ENCODE measurements around the gene PDE2A. TPM values are rescaled to one million over a fixed set of nuclear protein-coding genes. Genes with fewer than 3 reads are reported as not detected.
A peak's percentile ranks its signal among the peaks of the same experiment; 100 is the strongest.

Gene PDE2A
- total and polyA plus RNA-seq, 2 of the 4 experiments (the other 2 are of a cell fraction): 0.02 TPM; not detected in 1

DNA sequence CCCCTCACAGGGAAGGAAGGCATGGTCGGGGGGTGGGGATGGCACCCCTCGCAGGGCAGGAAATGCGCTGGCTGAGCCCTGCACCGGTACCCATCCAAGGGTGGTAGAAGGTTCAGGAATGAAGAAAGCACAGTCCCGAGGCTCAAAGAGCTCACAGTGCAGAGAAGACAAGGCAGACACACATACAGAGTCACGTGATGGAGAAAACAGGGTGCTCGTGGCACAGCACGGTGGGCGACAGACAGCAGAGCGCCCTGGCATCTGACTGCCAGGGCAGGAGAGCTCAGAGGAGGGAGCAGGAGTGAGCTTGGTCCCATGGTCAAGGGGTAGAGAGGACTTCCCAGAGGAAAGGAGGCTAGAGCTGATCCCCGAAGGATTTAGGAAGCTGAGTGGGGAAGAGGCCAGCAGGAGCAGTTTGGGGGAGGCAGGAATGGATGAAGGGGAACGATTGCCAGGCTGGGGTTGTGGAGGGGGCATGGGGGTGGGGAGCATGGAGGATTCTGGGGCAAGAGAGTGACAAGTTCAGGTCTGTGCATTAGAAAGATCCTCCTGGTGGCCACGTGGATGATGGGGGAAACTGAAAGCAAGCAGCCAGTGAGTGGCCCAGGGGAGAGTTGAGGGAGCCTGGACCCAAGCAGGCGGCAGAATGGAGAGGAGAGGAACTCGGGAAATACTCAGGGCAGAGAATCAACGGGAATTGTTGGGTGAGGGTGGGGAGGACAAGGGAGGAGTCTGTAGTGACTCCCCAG lies 43.9 kb downstream of the PDE2A start:
- Histone ChIP-seq H3K27me3 (ENCODE audit: control insufficient read depth, insufficient read depth, low read length) (peaks cover 69% of the 10 kb centered on the region), H2BK15ac (ENCODE audit: low read depth, low read length) (no peak overlapping the region), H3K4ac (ENCODE audit: low read depth, low read length) (no peak overlapping the region), H2AK5ac (ENCODE audit: low read depth, low read length) (no peak overlapping the region), H3K27ac (ENCODE audit: insufficient read depth, low read length) (no peak overlapping the region), H3K23ac (ENCODE audit: low read depth, low read length) (no peak overlapping the region), H2BK20ac (ENCODE audit: low read depth, low read length) (no peak overlapping the region), H3K79me1 (ENCODE audit: low read depth in 1 of 2, low read length in 2 of 2) (no peaks in the 10 kb centered on the region), H3K4me3 (ENCODE audit: insufficient read depth, low read depth, low read length) (no peak overlapping the region), H3K9me3 (ENCODE audit: control insufficient read depth, insufficient read depth, low read length) (peaks cover 3% of the 10 kb centered on the region; the same call in 1 of the 2 replicates), H3K56ac (ENCODE audit: extremely low read depth, insufficient read depth, low read length) (no peak overlapping the region), H2AFZ (replicated peaks; ENCODE audit: low read length, poor library complexity) (no peak overlapping the region), H3K9ac (ENCODE audit: low read depth, low read length) (no peak overlapping the region), H2BK120ac (ENCODE audit: low read depth, low read length) (no peak overlapping the region), H4K5ac (ENCODE audit: low read depth, low read length) (no peak overlapping the region), H3K18ac (ENCODE audit: low read depth, low read length) (no peak overlapping the region), H4K20me1 (ENCODE audit: insufficient read depth, low read length) (no peaks in the 10 kb centered on the region; the same call in 1 of the 2 replicates), H3K9me1 (ENCODE audit: insufficient read depth, low read length) (no peaks in the 10 kb centered on the region), H3K14ac (replicated peaks; ENCODE audit: low read depth, low read length) (no peak overlapping the region), H3K4me1 (ENCODE audit: control insufficient read depth, insufficient read depth, low read length) (peaks cover 7% of the 10 kb centered on the region; the same call in 1 of the 2 replicates), H4K8ac (ENCODE audit: low read depth in 2 of 2, low read length in 2 of 2) (no peak overlapping the region), H3K4me2 (ENCODE audit: low read depth, low read length) (no peak overlapping the region), H4K91ac (ENCODE audit: insufficient read depth, low read depth, low read length) (no peak overlapping the region), H2AK9ac (replicated peaks; ENCODE audit: low read depth, low read length, poor library complexity) (peak overlapping the region; percentile 72), H2BK5ac (ENCODE audit: low read depth, low read length, poor library complexity, severe bottlenecking) (no peak overlapping the region), H3K36me3 (ENCODE audit: control insufficient read depth, insufficient read depth, low read length) (no peaks in the 10 kb centered on the region)
- dilution Hi-C loops (cut with HindIII; ENCODE audit: low sequenced_read_pairs, unreplicated experiment) (no loop called here), in situ Hi-C loops (cut with MboI; ENCODE audit: low sequenced_read_pairs) (no loop called here), intact Hi-C loops (cut with micrococcal nuclease) (no loop called here)
- TF ChIP-seq RAD21 (IDR thresholded peaks at IDR 0.05; ENCODE audit: low read length): no peak
- TF ChIP-seq NFE2L2 (IDR thresholded peaks at IDR 0.05; ENCODE audit: low read depth, low read length): no peak
- TF ChIP-seq MAZ (IDR thresholded peaks at IDR 0.05; ENCODE audit: borderline replicate concordance, low read depth, low read length): no peak
- TF ChIP-seq FOS (IDR thresholded peaks at IDR 0.05; ENCODE audit: low read depth, low read length): no peak
- no peak for TF ChIP-seq BHLHE40 (IDR thresholded peaks at IDR 0.05; ENCODE audit: low read depth, low read length)
- TF ChIP-seq RFX5 (IDR thresholded peaks at IDR 0.05; ENCODE audit: low read depth, low read length): no peak
- TF ChIP-seq CEBPB (IDR thresholded peaks at IDR 0.05; ENCODE audit: low read depth, low read length): no peak
- TF ChIP-seq MXI1 (IDR thresholded peaks at IDR 0.05; ENCODE audit: borderline replicate concordance, low read depth, low read length): no peak
- TF ChIP-seq RCOR1 (IDR thresholded peaks at IDR 0.05; ENCODE audit: insufficient replicate concordance, low read length): no peak
- no peak for TF ChIP-seq POLR2A (IDR thresholded peaks at IDR 0.05; ENCODE audit: low read depth, low read length)
- no peak for TF ChIP-seq MAFK (IDR thresholded peaks at IDR 0.05; ENCODE audit: low read depth, low read length)
- TF ChIP-seq, protein P1, sequence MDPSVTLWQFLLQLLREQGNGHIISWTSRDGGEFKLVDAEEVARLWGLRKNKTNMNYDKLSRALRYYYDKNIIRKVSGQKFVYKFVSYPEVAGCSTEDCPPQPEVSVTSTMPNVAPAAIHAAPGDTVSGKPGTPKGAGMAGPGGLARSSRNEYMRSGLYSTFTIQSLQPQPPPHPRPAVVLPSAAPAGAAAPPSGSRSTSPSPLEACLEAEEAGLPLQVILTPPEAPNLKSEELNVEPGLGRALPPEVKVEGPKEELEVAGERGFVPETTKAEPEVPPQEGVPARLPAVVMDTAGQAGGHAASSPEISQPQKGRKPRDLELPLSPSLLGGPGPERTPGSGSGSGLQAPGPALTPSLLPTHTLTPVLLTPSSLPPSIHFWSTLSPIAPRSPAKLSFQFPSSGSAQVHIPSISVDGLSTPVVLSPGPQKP (IDR thresholded peaks at IDR 0.05; ENCODE audit: borderline replicate concordance, low read depth, low read length): no peak
- TF ChIP-seq, protein P2, sequence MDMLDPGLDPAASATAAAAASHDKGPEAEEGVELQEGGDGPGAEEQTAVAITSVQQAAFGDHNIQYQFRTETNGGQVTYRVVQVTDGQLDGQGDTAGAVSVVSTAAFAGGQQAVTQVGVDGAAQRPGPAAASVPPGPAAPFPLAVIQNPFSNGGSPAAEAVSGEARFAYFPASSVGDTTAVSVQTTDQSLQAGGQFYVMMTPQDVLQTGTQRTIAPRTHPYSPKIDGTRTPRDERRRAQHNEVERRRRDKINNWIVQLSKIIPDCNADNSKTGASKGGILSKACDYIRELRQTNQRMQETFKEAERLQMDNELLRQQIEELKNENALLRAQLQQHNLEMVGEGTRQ (IDR thresholded peaks at IDR 0.05; ENCODE audit: low read depth, low read length): no peak
- TF ChIP-seq, protein P3, sequence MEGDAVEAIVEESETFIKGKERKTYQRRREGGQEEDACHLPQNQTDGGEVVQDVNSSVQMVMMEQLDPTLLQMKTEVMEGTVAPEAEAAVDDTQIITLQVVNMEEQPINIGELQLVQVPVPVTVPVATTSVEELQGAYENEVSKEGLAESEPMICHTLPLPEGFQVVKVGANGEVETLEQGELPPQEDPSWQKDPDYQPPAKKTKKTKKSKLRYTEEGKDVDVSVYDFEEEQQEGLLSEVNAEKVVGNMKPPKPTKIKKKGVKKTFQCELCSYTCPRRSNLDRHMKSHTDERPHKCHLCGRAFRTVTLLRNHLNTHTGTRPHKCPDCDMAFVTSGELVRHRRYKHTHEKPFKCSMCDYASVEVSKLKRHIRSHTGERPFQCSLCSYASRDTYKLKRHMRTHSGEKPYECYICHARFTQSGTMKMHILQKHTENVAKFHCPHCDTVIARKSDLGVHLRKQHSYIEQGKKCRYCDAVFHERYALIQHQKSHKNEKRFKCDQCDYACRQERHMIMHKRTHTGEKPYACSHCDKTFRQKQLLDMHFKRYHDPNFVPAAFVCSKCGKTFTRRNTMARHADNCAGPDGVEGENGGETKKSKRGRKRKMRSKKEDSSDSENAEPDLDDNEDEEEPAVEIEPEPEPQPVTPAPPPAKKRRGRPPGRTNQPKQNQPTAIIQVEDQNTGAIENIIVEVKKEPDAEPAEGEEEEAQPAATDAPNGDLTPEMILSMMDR (conservative IDR thresholded peaks at IDR 0.05; ENCODE audit: low read depth, low read length): no peak
- no peak for TF ChIP-seq CHD1 (IDR thresholded peaks at IDR 0.05; ENCODE audit: low read depth, low read length)
- no peak for TF ChIP-seq SMC3 (IDR thresholded peaks at IDR 0.05; ENCODE audit: low read depth, low read length)
- 42% methylated on average over 8 of the region's 16 CpGs; no CpG with 5 or more reads in 1 of the 2 experiments for WGBS, 2 experiments (ENCODE audit: extremely low coverage in 2 of 2, insufficient read length in 1 of 2)
- ChIA-PET CTCF (no interaction called here), POLR2A (ENCODE audit: unreplicated experiment) (no interaction called here)
- no peak for DNase-seq
- ATAC-seq (ENCODE audit: low read depth): no peak
- BruUV-seq (replicated peaks): no TSS peak

Data from IMR-90 (cell line).